A673 (cell line): ENCODE data around the gene NCOA7. TPM values are rescaled to one million over a fixed set of nuclear protein-coding genes. Genes with fewer than 3 reads are reported as not detected.

Experiments used
- BruUV-seq: library from RNA; stranded (reverse); fragments of 400-500 nt; replicated peaks from 2 replicates; lab custom pipeline; 2021; lab: Mats Ljungman, UMichigan
- CTCF ChIA-PET: fragments of 300-600 bp; sonication (Branson Sonifier 250); formaldehyde crosslinking; loops from one replicate; lab custom pipeline; 2022; ENCODE audit warnings: antibody characterized with exemption; lab: Charles Lee
- POLR2A ChIA-PET: fragments of 300-600 bp; sonication (Branson Sonifier 250); formaldehyde crosslinking; loops from one replicate; lab custom pipeline; 2022; ENCODE audit warnings: antibody characterized with exemption; ENCODE audit not compliant: low non-redundant PET; lab: Charles Lee
- DNase-seq: peaks from one replicate; pipeline ENCODE4 v3.0.0-alpha.2; 2015; ENCODE audit warnings: low spot score
- H3K27ac ChIP-seq: fragments of 200-600 bp; sonication (generic); 2 replicates; pipeline ENCODE4 v1.5.1; 2016; ENCODE audit warnings: mixed run types, low read depth, mild to moderate bottlenecking, mixed read lengths, antibody characterized with exemption, low read length; ENCODE audit not compliant: poor library complexity, severe bottlenecking
- H3K27me3 ChIP-seq: fragments of 200-600 bp; sonication (generic); replicated peaks from 2 replicates; pipeline ENCODE4 v1.6.1; 2017; ENCODE audit warnings: mixed run types, low read depth, mild to moderate bottlenecking, mixed read lengths, antibody characterized with exemption, low read length; ENCODE audit not compliant: insufficient read depth, poor library complexity
- H3K36me3 ChIP-seq: fragments of 200-600 bp; sonication (generic); 2 replicates; pipeline ENCODE4 v1.6.1; 2016; ENCODE audit warnings: mixed run types, mild to moderate bottlenecking, mixed read lengths, antibody characterized with exemption, low read length; ENCODE audit not compliant: insufficient read depth, poor library complexity, severe bottlenecking
- H3K4me1 ChIP-seq: fragments of 200-600 bp; sonication (generic); 2 replicates; pipeline ENCODE4 v1.6.1; 2017; ENCODE audit warnings: mixed run types, mild to moderate bottlenecking, mixed read lengths, antibody characterized with exemption, low read length; ENCODE audit not compliant: insufficient read depth, poor library complexity, severe bottlenecking
- H3K4me3 ChIP-seq: fragments of 200-600 bp; sonication (generic); 2 replicates; pipeline ENCODE4 v1.5.1; 2016; ENCODE audit warnings: low read depth, mixed run types, mild to moderate bottlenecking, mixed read lengths, low read length; ENCODE audit not compliant: poor library complexity, severe bottlenecking
- H3K9me3 ChIP-seq: fragments of 200-600 bp; sonication (generic); 2 replicates; pipeline ENCODE4 v1.6.1; 2016; ENCODE audit warnings: mixed run types, low read depth, mild to moderate bottlenecking, mixed read lengths, antibody characterized with exemption, low read length; ENCODE audit not compliant: poor library complexity, severe bottlenecking
- EZH2 ChIP-seq: fragments of 200-600 bp; sonication (generic); IDR thresholded peaks from 2 replicates; pipeline ENCODE4 v1.6.1; 2017; ENCODE audit warnings: borderline replicate concordance, low read depth, mild to moderate bottlenecking, mixed read lengths, antibody characterized with exemption, low read length; ENCODE audit not compliant: poor library complexity, severe bottlenecking
- intact Hi-C: fragments of 100-400 bp; cut with micrococcal nuclease; formaldehyde crosslinking; loops from one replicate; pipeline ENCODE4 v1.10.0; 2022; ENCODE audit not compliant: unreplicated experiment
- total RNA-seq: library from RNA; stranded (reverse); gene quantifications from 2 replicates; pipeline ENCODE4 v1.2.3, GENCODE V29; 2021
- TF ChIP-seq, protein P1 (sequence below): fragments of 300-800, 200-600 bp; sonication (generic); conservative IDR thresholded peaks from 2 replicates; pipeline ENCODE4 v1.5.1; 2017; ENCODE audit warnings: low read depth, mild to moderate bottlenecking, antibody characterized with exemption, low read length, moderate library complexity, mixed read lengths

The NCOA7 gene
- total RNA-seq, 1 experiment from 2014 or later: 33.5 TPM

DNA sequence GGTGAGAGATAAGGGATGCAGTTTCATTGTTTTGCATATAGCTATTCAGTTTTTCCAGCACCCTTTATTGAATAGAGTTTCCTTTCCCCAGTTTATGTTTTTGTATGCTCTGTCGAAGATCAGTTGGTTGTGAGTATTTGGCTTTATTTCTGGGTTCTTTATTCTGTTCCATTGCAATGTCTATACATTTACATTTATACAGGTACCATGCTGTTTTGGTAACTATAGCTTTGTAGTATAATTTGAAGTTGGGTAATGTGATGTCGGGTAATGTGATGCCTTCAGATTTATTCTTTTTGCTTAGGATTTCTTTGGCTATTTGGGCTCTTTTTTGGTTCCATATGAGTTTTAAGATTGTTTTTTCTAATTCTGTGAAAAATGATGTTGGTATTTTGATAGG is 61.8 kb downstream of the NCOA7 start:
- CTCF ChIA-PET: no interaction called here
- POLR2A ChIA-PET: no interaction called here
- BruUV-seq: no TSS peak

DNA sequence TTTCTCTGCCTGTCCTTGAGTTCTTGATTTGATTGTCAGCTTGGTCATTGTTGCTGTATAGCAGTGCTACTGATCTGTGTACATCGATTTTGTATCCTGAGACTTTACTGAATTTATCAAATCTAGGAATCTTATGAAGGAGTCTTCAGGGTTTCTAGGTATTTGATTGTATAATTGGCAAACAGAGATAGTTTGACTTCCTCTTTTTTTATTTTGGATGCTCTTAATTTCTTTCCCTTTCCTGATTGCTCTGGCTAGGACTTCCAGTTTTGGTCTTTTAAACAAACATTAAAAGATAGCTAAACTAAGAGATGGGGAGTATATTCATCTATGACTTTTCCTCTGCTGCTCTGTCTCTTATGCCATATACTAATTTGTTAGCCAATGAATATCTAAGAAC is 62.4 kb downstream of the NCOA7 start:
- POLR2A ChIA-PET: no interaction called here
- no TSS peak for BruUV-seq
- intact Hi-C loops: no loop called here
- no peak overlapping the region for H3K4me3 ChIP-seq
- no peaks in the 10 kb centered on the region for H3K36me3 ChIP-seq
- H3K4me1 ChIP-seq: no peaks in the 10 kb centered on the region
- H3K27me3 ChIP-seq: no peaks in the 10 kb centered on the region
- H3K27ac ChIP-seq: no peak overlapping the region
- CTCF ChIA-PET: no interaction called here
- TF ChIP-seq, protein P1, sequence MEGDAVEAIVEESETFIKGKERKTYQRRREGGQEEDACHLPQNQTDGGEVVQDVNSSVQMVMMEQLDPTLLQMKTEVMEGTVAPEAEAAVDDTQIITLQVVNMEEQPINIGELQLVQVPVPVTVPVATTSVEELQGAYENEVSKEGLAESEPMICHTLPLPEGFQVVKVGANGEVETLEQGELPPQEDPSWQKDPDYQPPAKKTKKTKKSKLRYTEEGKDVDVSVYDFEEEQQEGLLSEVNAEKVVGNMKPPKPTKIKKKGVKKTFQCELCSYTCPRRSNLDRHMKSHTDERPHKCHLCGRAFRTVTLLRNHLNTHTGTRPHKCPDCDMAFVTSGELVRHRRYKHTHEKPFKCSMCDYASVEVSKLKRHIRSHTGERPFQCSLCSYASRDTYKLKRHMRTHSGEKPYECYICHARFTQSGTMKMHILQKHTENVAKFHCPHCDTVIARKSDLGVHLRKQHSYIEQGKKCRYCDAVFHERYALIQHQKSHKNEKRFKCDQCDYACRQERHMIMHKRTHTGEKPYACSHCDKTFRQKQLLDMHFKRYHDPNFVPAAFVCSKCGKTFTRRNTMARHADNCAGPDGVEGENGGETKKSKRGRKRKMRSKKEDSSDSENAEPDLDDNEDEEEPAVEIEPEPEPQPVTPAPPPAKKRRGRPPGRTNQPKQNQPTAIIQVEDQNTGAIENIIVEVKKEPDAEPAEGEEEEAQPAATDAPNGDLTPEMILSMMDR: no peak
- no peak for TF ChIP-seq EZH2
- no peak for DNase-seq
- no peaks in the 10 kb centered on the region for H3K9me3 ChIP-seq

More for the DNA sequence above, 61.8 kb downstream of the NCOA7 start:
- H3K9me3 ChIP-seq: no peaks in the 10 kb centered on the region
- H3K27ac ChIP-seq: no peak overlapping the region
- H3K36me3 ChIP-seq: no peaks in the 10 kb centered on the region
- no peak overlapping the region for H3K4me3 ChIP-seq
- intact Hi-C loops: no loop called here
- no peak for TF ChIP-seq EZH2
- TF ChIP-seq, protein P1: no peak
- H3K4me1 ChIP-seq: no peaks in the 10 kb centered on the region
- H3K27me3 ChIP-seq: no peaks in the 10 kb centered on the region
- no peak for DNase-seq

DNA sequence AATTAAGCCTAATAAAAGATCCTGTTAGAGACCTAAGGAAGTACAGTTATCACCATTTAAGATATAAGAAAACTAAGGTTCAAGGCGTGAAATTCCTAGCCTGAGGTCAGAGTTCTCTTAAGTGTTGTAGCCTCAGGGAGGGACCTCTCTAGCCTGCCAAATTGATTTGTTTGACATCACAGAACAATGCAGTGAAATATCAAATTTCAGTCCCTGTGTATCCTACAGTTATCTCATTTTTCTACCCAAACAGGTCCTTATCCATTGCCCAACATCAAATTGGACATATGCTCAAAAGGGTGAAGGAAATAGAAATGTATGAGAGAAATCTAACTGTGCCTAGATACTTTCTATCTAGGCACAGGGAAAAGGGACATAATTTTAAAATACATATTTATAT is 63.0 kb downstream of the NCOA7 start:
- no TSS peak for BruUV-seq
- Histone ChIP-seq H3K27ac (no peak overlapping the region), H3K4me1 (no peaks in the 10 kb centered on the region), H3K4me3 (no peak overlapping the region), H3K27me3 (no peaks in the 10 kb centered on the region), H3K36me3 (no peaks in the 10 kb centered on the region), H3K9me3 (no peaks in the 10 kb centered on the region)
- ChIA-PET CTCF (no interaction called here), POLR2A (no interaction called here)
- intact Hi-C loops: no loop called here
- DNase-seq: no peak
- TF ChIP-seq, protein P1: no peak
